Neural cell (in vitro differentiated cells): Measurements from ENCODE around the gene MRPL37. TPM values are rescaled to one million over a fixed set of nuclear protein-coding genes. Genes with fewer than 3 reads are reported as not detected.

Experiments used
- H2AFZ ChIP-seq: fragments of 200-600, 300-800 bp; sonication (generic), shearing (Covaris generic); 2 replicates; pipeline ENCODE4 v1.6.0; 2014; ENCODE audit warnings: low read depth, mild to moderate bottlenecking, antibody characterized with exemption, low read length, moderate library complexity
- H3F3A ChIP-seq: fragments of 200-600 bp; shearing (Covaris generic); 2 replicates; pipeline ENCODE4 v1.6.1; 2016; ENCODE audit warnings: mild to moderate bottlenecking, moderate library complexity, mixed read lengths, antibody characterized with exemption, low read length; ENCODE audit not compliant: insufficient read depth, poor library complexity, severe bottlenecking
- H3K27ac ChIP-seq: fragments of 200-600, 300-800 bp; sonication (generic), shearing (Covaris generic); 2 replicates; pipeline ENCODE4 v1.5.1; 2014; ENCODE audit warnings: mild to moderate bottlenecking, low read length, moderate library complexity
- H3K27me3 ChIP-seq: fragments of 300-800, 200-600 bp; sonication (generic), shearing (Covaris generic); 2 replicates; pipeline ENCODE4 v1.6.0; 2014; ENCODE audit warnings: mild to moderate bottlenecking, low read depth, low read length, moderate library complexity; ENCODE audit not compliant: insufficient read depth
- H3K36me3 ChIP-seq: fragments of 300-800, 200-600 bp; sonication (generic), shearing (Covaris generic); 2 replicates; pipeline ENCODE4 v1.5.1; 2014; ENCODE audit warnings: mild to moderate bottlenecking, antibody characterized with exemption, low read length, moderate library complexity; ENCODE audit not compliant: insufficient read depth
- H3K4me2 ChIP-seq: fragments of 300-800, 200-600 bp; sonication (generic), shearing (Covaris generic); 2 replicates; pipeline ENCODE4 v1.6.0; 2014; ENCODE audit warnings: mild to moderate bottlenecking, low read length
- H3K4me3 ChIP-seq: fragments of 300-800, 200-600 bp; sonication (generic), shearing (Covaris generic); 2 replicates; pipeline ENCODE4 v1.5.1; 2014; ENCODE audit warnings: mild to moderate bottlenecking, low read length, moderate library complexity
- H3K79me2 ChIP-seq: fragments of 200-600 bp; shearing (Covaris generic); replicated peaks from 2 replicates; pipeline ENCODE4 v1.6.0; 2014; ENCODE audit warnings: mild to moderate bottlenecking, low read length, moderate library complexity; ENCODE audit not compliant: insufficient read depth
- H3K9ac ChIP-seq: fragments of 300-800, 200-600 bp; sonication (generic), shearing (Covaris generic); 2 replicates; pipeline ENCODE4 v1.6.1; 2016; ENCODE audit warnings: mild to moderate bottlenecking, low read length, mixed read lengths
- H3K9me2 ChIP-seq: fragments of 200-600 bp; shearing (Covaris generic); 2 replicates; pipeline ENCODE4 v1.6.1; 2016; ENCODE audit warnings: mild to moderate bottlenecking, low read length, mixed read lengths; ENCODE audit not compliant: insufficient read depth
- H3K9me3 ChIP-seq: fragments of 200-600, 300-800 bp; sonication (generic), shearing (Covaris generic); 2 replicates; pipeline ENCODE4 v1.6.1; 2016; ENCODE audit warnings: mild to moderate bottlenecking, mixed run types, low read length, moderate library complexity, mixed read lengths
- H4K20me1 ChIP-seq: fragments of 200-600 bp; shearing (Covaris generic); 2 replicates; pipeline ENCODE4 v1.6.1; 2016; ENCODE audit warnings: mild to moderate bottlenecking, mixed run types; ENCODE audit not compliant: insufficient read depth
- EP300 ChIP-seq: fragments of 450-650 bp; conservative IDR thresholded peaks from 2 replicates; pipeline ENCODE4 v1.6.1; 2014; ENCODE audit warnings: antibody characterized with exemption, mild to moderate bottlenecking, moderate library complexity; ENCODE audit not compliant: poor library complexity, severe bottlenecking
- EZH2 ChIP-seq: fragments of 200-600, 300-800 bp; shearing (Covaris generic), sonication (generic); IDR thresholded peaks from 2 replicates; pipeline ENCODE4 v1.6.1; 2014; ENCODE audit warnings: antibody characterized with exemption, low read length, borderline replicate concordance, mild to moderate bottlenecking; ENCODE audit not compliant: insufficient read depth, poor library complexity, severe bottlenecking
- MXI1 ChIP-seq: fragments of 450-650 bp; conservative IDR thresholded peaks from 2 replicates; pipeline ENCODE4 v1.6.1; 2014; ENCODE audit warnings: antibody characterized with exemption, mild to moderate bottlenecking; ENCODE audit not compliant: poor library complexity, severe bottlenecking
- POLR2AphosphoS5 ChIP-seq: IDR thresholded peaks from 2 replicates; pipeline ENCODE4 v1.6.1; 2012
- RAD21 ChIP-seq: fragments of 450-650 bp; conservative IDR thresholded peaks from 2 replicates; pipeline ENCODE4 v1.6.1; 2014; ENCODE audit warnings: antibody characterized with exemption, mild to moderate bottlenecking, moderate library complexity
- SMC3 ChIP-seq: fragments of 450-650 bp; conservative IDR thresholded peaks from 2 replicates; pipeline ENCODE4 v1.6.1; 2014; ENCODE audit warnings: antibody characterized with exemption, mild to moderate bottlenecking, moderate library complexity; ENCODE audit not compliant: poor library complexity
- TAF1 ChIP-seq: IDR thresholded peaks from 2 replicates; pipeline ENCODE4 v1.6.1; 2012; ENCODE audit warnings: low read depth
- polyA plus RNA-seq: library from polyadenylated mRNA; depleted of rRNA; stranded (reverse); fragments of >200 nt; gene quantifications from 2 replicates; pipeline ENCODE4 v1.2.3, GENCODE V29; 2014
- TF ChIP-seq, protein P1 (sequence below): IDR thresholded peaks from 2 replicates; pipeline ENCODE4 v1.6.1; 2012; ENCODE audit warnings: borderline replicate concordance
- TF ChIP-seq, protein P2 (sequence below): fragments of 450-650 bp; IDR thresholded peaks from 2 replicates; pipeline ENCODE4 v1.5.1; 2014; ENCODE audit warnings: antibody characterized with exemption, mild to moderate bottlenecking, moderate library complexity; ENCODE audit not compliant: poor library complexity, severe bottlenecking

MRPL37 gene
- polyA plus RNA-seq, 1 donor from 2014 or later: 24.3 TPM

GRCh38 chr1:54266908-54267307, 66.9 kb downstream of the MRPL37 start:
- H2AFZ ChIP-seq: no peak overlapping the region
- no peaks in the 10 kb centered on the region for H3K27me3 ChIP-seq
- no peaks in the 10 kb centered on the region for H3K9me2 ChIP-seq
- H3K4me3 ChIP-seq: no peak overlapping the region
- no peak overlapping the region for H3K27ac ChIP-seq
- TF ChIP-seq EP300: no peak
- TF ChIP-seq EZH2: no peak
- TF ChIP-seq POLR2AphosphoS5: no peak
- TF ChIP-seq, protein P1, sequence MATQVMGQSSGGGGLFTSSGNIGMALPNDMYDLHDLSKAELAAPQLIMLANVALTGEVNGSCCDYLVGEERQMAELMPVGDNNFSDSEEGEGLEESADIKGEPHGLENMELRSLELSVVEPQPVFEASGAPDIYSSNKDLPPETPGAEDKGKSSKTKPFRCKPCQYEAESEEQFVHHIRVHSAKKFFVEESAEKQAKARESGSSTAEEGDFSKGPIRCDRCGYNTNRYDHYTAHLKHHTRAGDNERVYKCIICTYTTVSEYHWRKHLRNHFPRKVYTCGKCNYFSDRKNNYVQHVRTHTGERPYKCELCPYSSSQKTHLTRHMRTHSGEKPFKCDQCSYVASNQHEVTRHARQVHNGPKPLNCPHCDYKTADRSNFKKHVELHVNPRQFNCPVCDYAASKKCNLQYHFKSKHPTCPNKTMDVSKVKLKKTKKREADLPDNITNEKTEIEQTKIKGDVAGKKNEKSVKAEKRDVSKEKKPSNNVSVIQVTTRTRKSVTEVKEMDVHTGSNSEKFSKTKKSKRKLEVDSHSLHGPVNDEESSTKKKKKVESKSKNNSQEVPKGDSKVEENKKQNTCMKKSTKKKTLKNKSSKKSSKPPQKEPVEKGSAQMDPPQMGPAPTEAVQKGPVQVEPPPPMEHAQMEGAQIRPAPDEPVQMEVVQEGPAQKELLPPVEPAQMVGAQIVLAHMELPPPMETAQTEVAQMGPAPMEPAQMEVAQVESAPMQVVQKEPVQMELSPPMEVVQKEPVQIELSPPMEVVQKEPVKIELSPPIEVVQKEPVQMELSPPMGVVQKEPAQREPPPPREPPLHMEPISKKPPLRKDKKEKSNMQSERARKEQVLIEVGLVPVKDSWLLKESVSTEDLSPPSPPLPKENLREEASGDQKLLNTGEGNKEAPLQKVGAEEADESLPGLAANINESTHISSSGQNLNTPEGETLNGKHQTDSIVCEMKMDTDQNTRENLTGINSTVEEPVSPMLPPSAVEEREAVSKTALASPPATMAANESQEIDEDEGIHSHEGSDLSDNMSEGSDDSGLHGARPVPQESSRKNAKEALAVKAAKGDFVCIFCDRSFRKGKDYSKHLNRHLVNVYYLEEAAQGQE: no peak
- TF ChIP-seq MXI1: no peak
- no peak for TF ChIP-seq RAD21
- TF ChIP-seq SMC3: no peak
- TF ChIP-seq, protein P2, sequence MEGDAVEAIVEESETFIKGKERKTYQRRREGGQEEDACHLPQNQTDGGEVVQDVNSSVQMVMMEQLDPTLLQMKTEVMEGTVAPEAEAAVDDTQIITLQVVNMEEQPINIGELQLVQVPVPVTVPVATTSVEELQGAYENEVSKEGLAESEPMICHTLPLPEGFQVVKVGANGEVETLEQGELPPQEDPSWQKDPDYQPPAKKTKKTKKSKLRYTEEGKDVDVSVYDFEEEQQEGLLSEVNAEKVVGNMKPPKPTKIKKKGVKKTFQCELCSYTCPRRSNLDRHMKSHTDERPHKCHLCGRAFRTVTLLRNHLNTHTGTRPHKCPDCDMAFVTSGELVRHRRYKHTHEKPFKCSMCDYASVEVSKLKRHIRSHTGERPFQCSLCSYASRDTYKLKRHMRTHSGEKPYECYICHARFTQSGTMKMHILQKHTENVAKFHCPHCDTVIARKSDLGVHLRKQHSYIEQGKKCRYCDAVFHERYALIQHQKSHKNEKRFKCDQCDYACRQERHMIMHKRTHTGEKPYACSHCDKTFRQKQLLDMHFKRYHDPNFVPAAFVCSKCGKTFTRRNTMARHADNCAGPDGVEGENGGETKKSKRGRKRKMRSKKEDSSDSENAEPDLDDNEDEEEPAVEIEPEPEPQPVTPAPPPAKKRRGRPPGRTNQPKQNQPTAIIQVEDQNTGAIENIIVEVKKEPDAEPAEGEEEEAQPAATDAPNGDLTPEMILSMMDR: no peak
- TF ChIP-seq TAF1: no peak
- no peak overlapping the region for H3K4me2 ChIP-seq
- no peaks in the 10 kb centered on the region for H3K9me3 ChIP-seq
- H3K9ac ChIP-seq: no peak overlapping the region
- no peaks in the 10 kb centered on the region for H3K36me3 ChIP-seq
- H3F3A ChIP-seq: no peaks in the 10 kb centered on the region
- H3K79me2 ChIP-seq: peaks cover 63% of the 10 kb centered on the region
- peaks cover 4% of the 10 kb centered on the region for H4K20me1 ChIP-seq

Other genes with a start within 250 kb of the MRPL37 start
- gene LDLRAD1, start 182.0 kb upstream of the MRPL37 start, polyA plus RNA-seq: not detected in 2 replicates
- 303 and 328 TPM in 2 replicates for gene TMEM59, start 147.0 kb upstream of the MRPL37 start, polyA plus RNA-seq
- 4.0 and 4.4 TPM in 2 replicates for gene TCEANC2, start 146.6 kb upstream of the MRPL37 start, polyA plus RNA-seq
- not detected in 2 replicates for gene CDCP2, start 47.2 kb upstream of the MRPL37 start, polyA plus RNA-seq
- gene CYB5RL, start 137 bp upstream of the MRPL37 start, polyA plus RNA-seq: 1.6 and 2.8 TPM in 2 replicates
- gene SSBP3, start 206.2 kb downstream of the MRPL37 start, polyA plus RNA-seq: 77.4 and 97.8 TPM in 2 replicates